Measurements from ENCODE around the gene SLC28A2.
A peak's percentile ranks its signal among the peaks of the same experiment; 100 is the strongest.

- TF ChIP-seq POLR2A (IDR thresholded peaks at IDR 0.05), result peak; percentile 76 to 89
- TF ChIP-seq CTCF (IDR thresholded peaks at IDR 0.05), result peak in 2 of 5 experiments; percentile 29 to 33
Measured at GRCh38 chr15:45279024-45279698, 27.1 kb downstream of the SLC28A2 start.
